ENCODE results near the gene HMCN2.
A peak's percentile ranks its signal among the peaks of the same experiment; 100 is the strongest.
"Not testable (repeated sequence)": the region's sequence is repeated elsewhere in the genome, so short reads cannot be mapped to it uniquely, and the experiment has no call there.

The HMCN2 gene

GRCh38 chr9:130421154-130421801 lies 155.7 kb downstream of the HMCN2 start:
- no peak for DNase-seq

- no peak for DNase-seq
These were observed 156.3 kb downstream of the HMCN2 start for GRCh38 chr9:130421802-130422276.

GRCh38 chr9:130422546-130422945 lies 157.0 kb downstream of the HMCN2 start:
- DNase-seq, result no peak

DNA sequence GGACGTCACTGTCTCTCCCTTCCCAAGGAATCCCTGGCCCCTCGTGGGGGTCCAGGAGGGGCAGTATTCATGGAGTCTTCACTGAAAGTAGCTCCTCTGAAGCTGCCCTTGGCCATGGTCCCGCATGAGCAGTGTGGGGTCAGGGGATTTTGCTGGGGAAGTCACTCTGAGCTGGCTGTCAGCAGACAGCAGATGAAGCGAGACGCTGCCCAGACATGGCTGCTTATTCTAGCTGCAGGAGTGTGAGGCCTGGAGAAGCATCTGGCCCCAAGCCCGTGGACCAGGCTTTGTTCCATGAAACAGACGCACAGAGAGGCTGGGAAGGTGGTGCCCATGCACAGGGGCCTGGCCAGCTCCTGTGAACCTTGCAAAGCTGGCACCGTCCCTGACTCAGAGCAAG lies 157.7 kb downstream of the HMCN2 start:
- DNase-seq, result no peak

- DNase-seq, result no peak
These were observed 159.3 kb downstream of the HMCN2 start for GRCh38 chr9:130424595-130425454.

- no peak for DNase-seq
These were observed 160.3 kb downstream of the HMCN2 start for GRCh38 chr9:130425741-130426466.

DNA sequence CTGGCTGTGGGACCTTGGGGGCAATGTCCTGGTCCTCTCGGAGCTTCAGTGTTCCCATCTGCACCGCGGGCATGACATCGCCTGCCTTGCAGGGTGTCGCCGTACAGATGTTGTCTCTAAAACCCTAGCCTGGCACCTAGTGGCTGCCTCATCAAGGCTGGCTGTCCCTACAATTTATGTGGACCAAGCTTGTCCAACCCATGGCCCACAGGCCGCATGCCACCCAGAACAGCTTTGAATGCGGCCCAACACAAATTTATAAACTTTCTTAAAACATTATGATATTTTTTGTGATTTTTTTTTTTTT lies 160.9 kb downstream of the HMCN2 start:
- DNase-seq, result no peak

DNA sequence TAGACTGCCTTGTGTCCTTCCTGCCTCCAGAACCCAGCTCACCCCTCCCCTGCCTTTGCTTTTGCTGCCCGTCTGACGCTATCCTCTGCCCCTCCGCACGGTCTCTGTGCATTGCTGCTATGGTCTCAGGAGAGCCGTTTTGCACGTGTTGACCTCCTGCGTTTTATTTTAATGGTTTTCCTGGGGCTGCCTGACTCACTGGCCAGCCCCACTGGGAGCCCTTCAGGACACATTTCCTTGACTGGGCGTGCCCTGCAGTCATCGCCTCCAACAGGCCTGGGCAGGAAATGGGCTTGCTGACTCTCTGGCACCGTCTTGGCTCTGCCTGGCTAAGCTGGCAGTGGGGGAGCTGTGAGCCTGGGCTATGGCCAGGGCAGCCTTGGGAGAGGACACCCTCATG lies 161.3 kb downstream of the HMCN2 start:
- DNase-seq, result no peak

GRCh38 chr9:130427326-130427725 lies 161.8 kb downstream of the HMCN2 start:
- DNase-seq, result no peak

DNA sequence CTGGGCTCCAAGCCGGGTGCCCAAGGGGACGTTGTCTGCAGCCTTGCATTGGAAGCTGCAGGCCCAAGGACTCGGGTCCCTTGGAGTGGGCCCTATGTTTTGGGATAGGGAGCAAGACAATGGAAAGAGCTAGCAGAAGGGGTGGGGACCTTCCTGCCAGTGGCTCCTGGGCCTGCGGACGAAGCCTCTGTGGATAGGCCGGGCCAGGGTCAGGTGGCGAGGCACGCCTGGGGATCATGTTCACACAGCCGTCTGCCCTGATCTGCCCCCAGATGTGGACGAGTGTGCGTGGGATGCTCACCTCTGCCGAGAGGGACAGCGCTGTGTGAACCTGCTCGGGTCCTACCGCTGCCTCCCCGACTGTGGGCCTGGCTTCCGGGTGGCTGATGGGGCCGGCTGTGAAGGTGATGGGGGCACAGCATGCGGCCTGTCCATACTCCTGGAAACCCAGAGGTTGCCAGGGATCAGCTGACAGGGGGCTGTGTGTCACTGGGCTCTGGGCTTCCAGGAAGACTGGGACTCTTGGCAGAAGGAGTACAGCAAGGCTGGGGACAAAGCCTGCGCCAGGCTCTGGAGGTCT lies 162.6 kb downstream of the HMCN2 start:
- no peak for DNase-seq

DNA sequence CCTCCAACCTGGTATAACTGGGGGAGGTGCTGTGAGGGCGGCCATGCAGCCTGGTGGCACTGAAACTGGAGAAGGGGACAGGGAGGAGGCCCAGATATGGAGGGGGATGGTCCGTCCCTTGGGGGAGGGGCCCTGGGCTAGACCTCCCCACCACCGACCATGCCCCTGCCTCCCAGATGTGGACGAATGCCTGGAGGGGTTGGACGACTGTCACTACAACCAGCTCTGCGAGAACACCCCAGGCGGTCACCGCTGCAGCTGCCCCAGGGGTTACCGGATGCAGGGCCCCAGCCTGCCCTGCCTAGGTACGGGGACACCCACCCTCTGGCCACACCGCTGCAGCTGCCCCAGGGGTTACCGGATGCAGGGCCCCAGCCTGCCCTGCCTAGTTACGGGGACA lies 163.8 kb downstream of the HMCN2 start:
- DNase-seq, result no peak

- DNase-seq, result no peak
These were observed 164.3 kb downstream of the HMCN2 start for GRCh38 chr9:130429831-130430230.

- DNase-seq, result no peak
These were observed 164.7 kb downstream of the HMCN2 start for GRCh38 chr9:130430232-130430631.

- DNase-seq, result no peak
These were observed 165.4 kb downstream of the HMCN2 start for GRCh38 chr9:130430734-130431535.

DNA sequence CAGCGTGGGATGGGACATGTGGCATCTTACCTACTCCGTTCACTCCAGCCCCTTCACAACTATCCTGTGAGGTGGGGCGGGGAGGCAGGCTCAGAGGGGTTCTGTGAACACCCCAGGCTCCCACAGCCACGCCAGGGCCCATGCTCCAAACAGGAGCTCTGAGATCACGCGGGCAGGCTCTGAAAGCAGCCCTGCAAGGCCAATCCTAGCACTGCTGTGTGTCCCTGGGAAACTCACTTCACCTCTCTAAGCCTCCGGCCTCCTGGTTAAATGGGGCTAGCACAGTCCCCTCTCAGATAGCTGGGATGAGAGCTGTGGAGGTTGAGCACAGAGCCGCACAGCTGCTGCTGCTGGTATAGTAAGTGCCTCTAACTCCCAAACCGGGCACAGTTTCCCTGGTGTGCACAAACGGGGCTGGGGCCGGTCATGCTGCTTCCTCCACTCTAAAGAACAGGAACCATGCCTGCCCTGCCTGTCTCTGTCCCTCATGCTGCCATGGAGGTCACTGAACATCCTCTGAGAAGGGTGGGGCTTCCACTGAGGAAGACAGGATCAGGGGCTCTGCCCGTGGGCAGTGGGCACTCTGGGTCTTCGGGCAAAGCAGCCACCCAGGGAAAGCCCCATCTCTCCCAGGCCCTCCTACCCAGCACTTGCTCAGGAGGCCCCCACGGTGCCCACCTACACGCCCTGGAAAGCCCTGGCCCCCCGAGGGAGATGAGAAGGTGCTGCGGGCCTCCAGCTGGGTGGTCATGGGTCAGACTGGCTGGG lies 166.2 kb downstream of the HMCN2 start:
- no peak for DNase-seq

GRCh38 chr9:130432362-130432761 lies 166.8 kb downstream of the HMCN2 start:
- no peak for DNase-seq

- DNase-seq, result no peak
These were observed 167.2 kb downstream of the HMCN2 start for GRCh38 chr9:130432796-130433167.

GRCh38 chr9:130433168-130433946 lies 167.8 kb downstream of the HMCN2 start:
- DNase-seq, result peak in 2 of 5 experiments; percentile 11 to 47

GRCh38 chr9:130433947-130434262 lies 168.3 kb downstream of the HMCN2 start:
- no peak for DNase-seq

GRCh38 chr9:130434656-130435055 lies 169.1 kb downstream of the HMCN2 start:
- DNase-seq, result not testable (repeated sequence)
